Esophagus (tissue), 2 donors: ENCODE measurements around the gene ANKRD63. TPM values are rescaled to one million over a fixed set of nuclear protein-coding genes. Genes with fewer than 3 reads are reported as not detected.

Source experiments
- H3K27ac ChIP-seq, 2 donors: one replicate each; pipeline ENCODE4 v1.5.1; 2013; ENCODE audit warnings: low read depth in 2 of 2, mild to moderate bottlenecking in 2 of 2, inconsistent platforms in 1 of 2, low read length in 1 of 2, moderate library complexity in 1 of 2
- H3K27me3 ChIP-seq, 2 donors: one replicate each; pipeline ENCODE4 v1.6.1; 2013; ENCODE audit warnings: low read length in 2 of 2, control low read depth in 1 of 2, mild to moderate bottlenecking in 1 of 2; ENCODE audit not compliant: insufficient read depth in 2 of 2, control insufficient read depth in 1 of 2
- H3K36me3 ChIP-seq, 2 donors: one replicate each; pipeline ENCODE4 v1.6.1; 2013; ENCODE audit warnings: low read length in 1 of 2; ENCODE audit not compliant: control insufficient read depth in 2 of 2, insufficient read depth in 2 of 2
- H3K4me1 ChIP-seq, 2 donors: one replicate each; pipeline ENCODE4 v1.6.1; 2013; ENCODE audit warnings: low read length in 1 of 2; ENCODE audit not compliant: control insufficient read depth in 2 of 2, insufficient read depth in 2 of 2
- H3K4me3 ChIP-seq, 2 donors: one replicate each; pipeline ENCODE4 v1.5.1; 2013; ENCODE audit warnings: low read length in 2 of 2, mild to moderate bottlenecking in 2 of 2, low read depth in 1 of 2, moderate library complexity in 1 of 2
- H3K9me3 ChIP-seq, 2 donors: one replicate each; pipeline ENCODE4 v1.6.1; 2013; ENCODE audit warnings: mild to moderate bottlenecking in 2 of 2, low read depth in 1 of 2, low read length in 1 of 2, moderate library complexity in 1 of 2; ENCODE audit not compliant: control insufficient read depth in 2 of 2, insufficient read depth in 1 of 2
- WGBS, 2 donors: extraction: QIAGEN DNeasy Blood & Tissue Kit; methylation state at CpG; one replicate each; pipeline ENCODE4 v1.1.7; 2013; 5-methylcytosine and 5-hydroxymethylcytosine counted together
- polyA plus RNA-seq, 2 donors: library from polyadenylated mRNA; stranded (reverse); fragments of 200-250 nt; gene quantifications; one replicate each; pipeline ENCODE4 v1.2.3, GENCODE V29; 2013
- donor health status: healthy with polysubstance abuse.
- donor health status: Bipolar disorder and iron deficiency.

ANKRD63 gene
- polyA plus RNA-seq, 2 donors = not detected

DNA sequence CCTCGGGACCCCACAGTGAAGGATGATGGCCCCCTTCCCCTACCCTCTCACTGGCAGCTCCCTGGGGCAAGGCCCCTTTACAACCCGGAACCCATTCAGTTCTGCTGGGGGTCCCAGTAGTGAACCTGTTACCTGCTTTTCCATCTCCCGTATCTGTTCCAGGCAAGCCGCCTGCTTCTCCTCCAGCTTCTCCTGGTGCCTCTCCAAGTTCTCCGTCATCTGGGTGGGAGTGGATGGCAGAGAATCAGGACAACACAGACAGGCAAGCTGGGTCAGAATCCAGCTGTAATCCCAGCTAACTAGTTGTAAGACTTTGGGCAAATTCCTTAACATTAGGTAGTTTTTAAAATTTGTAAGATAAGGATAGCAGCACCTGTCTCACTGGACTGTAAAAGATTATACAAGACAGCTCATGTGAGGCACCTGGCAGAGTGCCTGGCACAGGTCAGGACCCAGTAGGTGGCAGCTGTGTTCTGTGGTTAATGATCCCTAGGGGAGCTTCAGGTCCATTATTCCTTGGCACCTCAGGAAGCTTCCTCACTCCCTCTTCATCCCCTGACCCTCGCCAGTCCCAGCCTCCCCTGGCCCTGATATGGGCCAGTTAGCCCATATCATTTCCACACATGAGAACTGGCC is 6.4 kb upstream of the ANKRD63 start:
- Histone ChIP-seq H3K36me3 (no peaks in the 10 kb centered on the region), H3K27ac (no peak overlapping the region), H3K4me3 (no peak overlapping the region), H3K27me3 (no peaks in the 10 kb centered on the region), H3K9me3 (no peaks in the 10 kb centered on the region), H3K4me1 (peaks cover 0 to 3% of the 10 kb centered on the region in 2 donors)
- WGBS, 2 donors = 61 to 69% methylated on average over 6 of the region's 6 CpGs

DNA sequence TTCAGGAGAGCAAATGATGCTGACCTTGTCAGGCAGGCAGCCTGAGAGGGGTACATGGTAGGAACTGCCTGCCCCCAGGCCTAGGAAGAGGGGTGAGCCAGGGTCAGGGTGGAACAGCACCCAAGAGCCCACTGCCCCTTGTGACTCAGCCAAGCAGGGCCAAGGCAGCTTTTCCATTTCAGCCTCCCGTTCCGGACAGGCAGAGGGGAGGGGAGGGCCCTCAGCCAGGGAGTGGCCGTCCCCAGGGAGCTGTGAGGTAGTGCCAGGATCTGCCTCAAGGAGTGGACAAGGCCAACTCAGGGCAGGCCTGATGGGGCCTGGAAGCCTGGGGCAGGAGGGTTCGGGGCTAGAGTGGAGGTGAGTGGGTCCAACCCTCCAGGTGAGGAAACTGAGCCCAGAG is 5.1 kb upstream of the ANKRD63 start:
- Histone ChIP-seq H3K36me3 (no peaks in the 10 kb centered on the region), H3K4me1 (peaks cover 0 to 5% of the 10 kb centered on the region in 2 donors), H3K9me3 (no peaks in the 10 kb centered on the region), H3K27ac (no peak overlapping the region), H3K27me3 (peaks cover 0 to 7% of the 10 kb centered on the region in 2 donors), H3K4me3 (no peak overlapping the region)
- 81 to 85% methylated on average over 4 of the region's 4 CpGs for WGBS, 2 donors

DNA sequence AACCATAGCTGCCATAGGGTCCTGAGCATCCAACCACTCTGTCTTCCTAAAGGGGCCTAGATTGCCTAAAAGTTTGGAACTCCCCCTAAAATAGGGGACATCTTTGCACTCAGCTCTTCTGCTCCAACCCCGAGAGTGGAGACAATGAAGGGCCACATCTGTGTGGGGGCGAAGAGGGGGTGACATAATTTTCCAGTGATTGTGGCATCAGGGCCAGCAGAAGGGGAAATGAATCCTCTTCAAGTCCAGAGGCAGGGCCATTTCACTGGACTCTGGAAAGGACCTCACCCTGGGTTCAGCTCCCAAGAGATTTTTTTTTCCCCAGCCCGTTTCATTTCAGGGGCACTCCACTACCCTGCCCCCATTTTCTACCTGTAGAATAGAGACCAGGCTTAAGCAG is 4.6 kb upstream of the ANKRD63 start:
- H3K27me3 ChIP-seq = peaks cover 0 to 7% of the 10 kb centered on the region in 2 donors
- H3K36me3 ChIP-seq = no peaks in the 10 kb centered on the region
- WGBS, 2 donors = 89 to 92% methylated on average over 3 of the region's 3 CpGs
- H3K4me3 ChIP-seq = no peak overlapping the region
- H3K4me1 ChIP-seq = peaks cover 0 to 9% of the 10 kb centered on the region in 2 donors
- no peaks in the 10 kb centered on the region for H3K9me3 ChIP-seq
- no peak overlapping the region for H3K27ac ChIP-seq

DNA sequence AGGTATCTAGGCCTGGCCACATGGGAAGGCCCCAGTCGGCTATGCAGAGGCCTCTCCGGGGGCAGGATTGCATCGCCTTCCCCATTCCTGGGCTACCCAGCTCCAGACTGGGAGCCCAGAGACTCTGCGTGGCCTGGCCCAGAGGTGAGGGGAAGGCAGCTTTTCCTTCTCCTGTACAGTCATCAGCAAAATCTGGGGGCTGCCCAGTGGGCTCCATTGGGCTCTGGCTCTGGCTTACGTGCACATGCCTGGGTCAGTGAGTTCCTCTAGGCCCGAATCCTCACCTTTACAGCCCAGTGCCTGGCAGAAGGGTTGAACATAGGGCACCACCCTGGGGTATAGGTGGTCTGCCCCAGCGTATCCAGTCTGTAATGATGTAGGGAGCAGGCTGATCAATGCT is 3.9 kb upstream of the ANKRD63 start:
- Histone ChIP-seq H3K36me3 (no peaks in the 10 kb centered on the region), H3K9me3 (no peaks in the 10 kb centered on the region), H3K27ac (no peak overlapping the region), H3K4me3 (no peak overlapping the region), H3K27me3 (peaks cover 0 to 7% of the 10 kb centered on the region in 2 donors), H3K4me1 (peaks cover 5 to 15% of the 10 kb centered on the region in 2 donors)
- 81 to 84% methylated on average over 7 of the region's 7 CpGs for WGBS, 2 donors

DNA sequence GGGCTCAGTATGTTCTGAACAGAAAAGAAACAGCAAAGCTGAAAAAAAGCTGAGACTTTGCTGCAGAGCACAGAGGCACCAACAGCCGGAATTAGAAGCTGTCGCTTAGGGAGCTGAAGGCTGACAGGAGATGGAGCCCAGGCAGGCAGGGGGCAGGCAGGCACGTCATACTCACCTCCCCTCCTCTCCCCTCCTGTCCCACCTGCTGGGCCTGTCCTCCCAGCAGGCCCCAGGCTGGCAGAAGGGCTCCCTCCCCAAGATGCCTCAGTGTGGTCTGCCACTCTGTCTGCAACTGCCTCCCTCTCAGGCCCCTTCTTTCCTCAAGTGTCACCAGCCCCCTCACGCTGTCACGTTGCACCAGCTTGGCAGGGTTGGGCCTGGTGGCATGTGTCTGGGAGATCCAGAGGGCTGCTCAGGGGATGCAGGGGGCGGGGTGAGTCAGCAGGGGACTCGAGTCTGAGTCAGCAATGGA is 3.2 kb upstream of the ANKRD63 start:
- H3K9me3 ChIP-seq = no peaks in the 10 kb centered on the region
- H3K36me3 ChIP-seq = no peaks in the 10 kb centered on the region
- peaks cover 10 to 19% of the 10 kb centered on the region in 2 donors for H3K4me1 ChIP-seq
- peaks cover 0 to 9% of the 10 kb centered on the region in 2 donors for H3K27me3 ChIP-seq
- H3K27ac ChIP-seq = no peak overlapping the region
- no peak overlapping the region for H3K4me3 ChIP-seq
- WGBS, 2 donors = 87 to 88% methylated on average over 7 of the region's 7 CpGs

DNA sequence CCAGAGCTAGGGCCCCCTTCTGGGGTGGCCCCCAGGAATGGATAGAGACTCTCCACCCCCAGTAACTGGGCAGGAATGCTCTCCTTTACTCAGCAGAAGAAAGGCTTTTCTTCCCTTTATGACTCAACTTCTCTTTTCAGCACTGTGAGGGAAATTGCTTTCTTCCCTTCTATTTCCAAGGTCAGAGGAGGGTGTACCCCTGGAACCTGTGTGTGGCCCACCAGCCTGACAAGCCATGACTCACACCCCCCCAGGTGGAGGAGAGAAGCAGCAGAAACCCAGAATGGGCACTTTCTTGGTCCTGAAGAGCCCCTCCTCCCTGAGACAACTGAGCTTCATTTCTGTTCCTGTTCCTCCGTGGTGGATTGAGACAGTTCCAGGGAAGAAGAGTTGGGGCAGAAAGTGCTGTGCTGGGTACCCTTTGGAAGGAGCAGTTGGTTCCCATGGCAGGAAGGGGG is 2.7 kb upstream of the ANKRD63 start:
- Histone ChIP-seq H3K9me3 (no peaks in the 10 kb centered on the region), H3K4me1 (peaks cover 10 to 17% of the 10 kb centered on the region in 2 donors), H3K4me3 (no peak overlapping the region), H3K27me3 (peaks cover 2 to 9% of the 10 kb centered on the region in 2 donors), H3K27ac (no peak overlapping the region), H3K36me3 (no peaks in the 10 kb centered on the region)
- 35% methylated on average over 1 of the region's 1 CpG for WGBS, 2 donors

DNA sequence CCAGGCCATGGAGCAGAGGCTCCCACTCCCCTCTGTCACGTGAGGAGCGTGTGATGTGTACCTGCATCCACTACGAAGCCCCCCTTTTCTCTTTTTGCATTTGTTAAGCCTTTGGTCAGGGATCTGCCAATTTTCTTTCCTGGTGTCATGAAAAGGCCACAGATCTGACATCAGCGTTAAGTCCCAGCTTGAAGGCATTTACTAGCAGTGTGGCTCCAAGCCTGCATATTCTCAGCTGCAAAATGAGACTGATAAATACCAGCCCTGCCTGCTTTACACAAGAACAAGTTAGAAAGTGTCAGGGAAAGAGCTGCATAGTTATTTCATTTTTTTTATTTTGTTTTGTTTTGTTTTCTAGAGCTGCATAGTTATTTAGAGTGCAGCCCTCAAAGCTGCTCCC is 2.3 kb upstream of the ANKRD63 start:
- peaks cover 10 to 17% of the 10 kb centered on the region in 2 donors for H3K4me1 ChIP-seq
- H3K27me3 ChIP-seq = peaks cover 2 to 11% of the 10 kb centered on the region in 2 donors

DNA sequence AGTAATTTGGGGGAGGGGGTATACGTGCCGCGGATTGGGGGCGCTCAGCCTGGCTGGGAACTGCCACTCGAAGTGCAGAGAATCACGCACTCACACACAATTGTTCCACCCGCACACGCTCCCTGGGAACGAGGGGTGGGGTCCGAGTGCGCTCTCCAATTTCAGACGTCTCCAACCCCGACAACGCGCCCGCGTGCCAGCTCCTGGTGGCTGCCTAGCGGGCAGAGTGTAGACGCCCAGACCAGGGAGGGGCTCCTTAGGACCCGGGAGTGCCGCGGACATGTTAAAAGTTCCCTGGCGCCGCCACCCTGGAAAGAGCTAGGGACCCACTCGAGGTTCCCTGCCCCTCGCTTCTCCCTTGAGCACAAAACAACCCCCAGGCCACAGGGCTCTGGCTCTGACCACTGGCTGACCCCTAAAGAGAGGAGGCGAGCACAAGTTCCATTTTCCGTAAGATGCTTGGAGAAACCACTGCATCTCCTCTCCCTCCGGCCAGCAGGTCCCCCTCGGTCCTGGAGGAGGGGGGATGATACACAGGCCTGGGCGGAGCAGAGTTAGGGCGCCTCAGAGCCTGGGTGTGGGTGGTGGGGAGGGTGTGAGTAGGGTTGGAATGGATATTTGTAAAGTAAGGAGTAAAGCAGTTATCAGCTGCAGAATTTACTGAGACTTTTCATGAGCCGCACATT is 894 bp upstream of the ANKRD63 start:
- Histone ChIP-seq H3K4me3 (no peak overlapping the region), H3K27ac (no peak overlapping the region), H3K9me3 (no peaks in the 10 kb centered on the region), H3K4me1 (peaks cover 13 to 21% of the 10 kb centered on the region in 2 donors), H3K36me3 (no peaks in the 10 kb centered on the region), H3K27me3 (peaks cover 2 to 11% of the 10 kb centered on the region in 2 donors)
- 29 to 31% methylated on average over 33 of the region's 33 CpGs for WGBS, 2 donors

More for the DNA sequence above, 2.3 kb upstream of the ANKRD63 start:
- no peaks in the 10 kb centered on the region for H3K36me3 ChIP-seq
- no peaks in the 10 kb centered on the region for H3K9me3 ChIP-seq
- no peak overlapping the region for H3K27ac ChIP-seq
- WGBS, 2 donors = 61 to 71% methylated on average over 4 of the region's 4 CpGs
- no peak overlapping the region for H3K4me3 ChIP-seq

DNA sequence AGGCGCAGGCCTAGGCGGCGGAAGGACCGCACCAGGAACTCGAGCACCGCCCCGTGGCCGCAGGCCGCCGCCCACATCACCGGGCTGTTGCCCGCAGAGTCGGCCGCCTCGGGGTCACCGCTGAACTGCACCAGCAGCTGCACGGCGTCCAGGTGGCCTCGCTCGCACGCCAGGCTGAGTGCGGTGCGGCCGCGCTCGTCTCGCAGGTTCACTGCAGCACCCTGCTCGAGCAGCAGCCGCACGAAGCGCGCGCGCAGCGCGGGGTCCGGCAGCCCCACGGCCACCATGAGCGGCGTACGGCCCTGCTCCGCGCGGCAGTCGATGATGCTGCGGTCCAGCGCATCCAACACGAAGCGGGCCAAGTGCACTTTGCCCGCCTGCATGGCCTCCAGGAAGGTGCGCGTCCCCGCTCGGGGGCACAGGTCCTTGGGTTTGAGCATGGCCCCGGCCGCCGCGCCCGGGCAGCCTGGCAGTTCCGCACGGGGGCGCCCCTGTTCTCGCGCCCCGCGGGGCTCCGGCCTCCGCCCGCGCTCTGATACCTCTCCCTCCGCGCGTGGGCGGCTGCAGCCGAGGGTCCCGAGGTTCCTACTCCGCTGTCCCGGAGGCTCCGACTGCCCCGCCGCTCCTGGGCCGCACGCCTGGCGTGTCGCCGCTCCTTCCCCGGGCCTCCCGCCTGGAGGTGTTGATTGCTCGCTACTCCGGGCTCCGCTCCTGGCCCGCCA is 556 bp downstream of the ANKRD63 start:
- peak overlapping the region; percentile 38 to 43 for H3K4me3 ChIP-seq
- H3K27me3 ChIP-seq = peaks cover 2 to 11% of the 10 kb centered on the region in 2 donors
- peaks cover 13 to 21% of the 10 kb centered on the region in 2 donors for H3K4me1 ChIP-seq
- H3K27ac ChIP-seq = no peak overlapping the region
- H3K9me3 ChIP-seq = no peaks in the 10 kb centered on the region
- no peaks in the 10 kb centered on the region for H3K36me3 ChIP-seq
- WGBS, 2 donors = 0 to 1% methylated on average over 53 to 92 of the region's 92 CpGs
